Heart right ventricle (tissue), 16 donors: ENCODE data around the gene GTF3C2. TPM values are rescaled to one million over a fixed set of nuclear protein-coding genes. Genes with fewer than 3 reads are reported as not detected.

Experiments
- ATAC-seq, 8 donors: fragments of 200-7000 bp; cut with Tn5 transposase; one replicate each; pipeline ENCODE4 v1.9.1; 2020; ENCODE audit warnings: mild to moderate bottlenecking in 8 of 8, moderate library complexity in 8 of 8, moderate number of reproducible peaks in 1 of 8
- DNase-seq, 2 donors: peaks; one replicate each; pipeline ENCODE4 v3.0.0-alpha.2; 2020
- H3K27ac ChIP-seq, 10 donors: fragments of 200-600 bp; sonication (generic) in 2 of 10; one replicate each; pipeline versions ENCODE4 v1.5.0 to v1.8.0; 2020 to 2022; ENCODE audit warnings: mild to moderate bottlenecking in 3 of 10
- H3K27me3 ChIP-seq, 7 donors: fragments of 200-600 bp; one replicate each; pipeline ENCODE4 v1.8.0; 2021 to 2022; ENCODE audit warnings: mild to moderate bottlenecking in 2 of 7
- H3K36me3 ChIP-seq, 9 donors: fragments of 200-600 bp; sonication (generic) in 1 of 9; one replicate each; pipeline versions ENCODE4 v1.5.0 to v1.8.0; 2020 to 2022; ENCODE audit warnings: mild to moderate bottlenecking in 2 of 9
- H3K4me1 ChIP-seq, 9 donors: fragments of 200-600 bp; sonication (generic) in 1 of 9; one replicate each; pipeline versions ENCODE4 v1.5.0 to v1.8.0; 2020 to 2022; ENCODE audit warnings: mild to moderate bottlenecking in 4 of 9
- H3K4me3 ChIP-seq, 10 donors: fragments of 200-600 bp; sonication (generic) in 2 of 10; one replicate each; pipeline versions ENCODE4 v1.5.0 to v1.8.0; 2020 to 2022; ENCODE audit warnings: mild to moderate bottlenecking in 7 of 10, moderate library complexity in 2 of 10
- H3K9me3 ChIP-seq, 11 donors: fragments of 200-600 bp in 10 of 11; sonication (generic) in 2 of 11; one replicate each; pipeline versions ENCODE4 v1.5.0 to v1.8.0; 2013 to 2022; ENCODE audit warnings: mild to moderate bottlenecking in 2 of 11, control low read depth in 1 of 11, moderate library complexity in 1 of 11
- WGBS, 2 donors: extraction: QIAGEN DNeasy Blood & Tissue Kit; methylation state at CpG; one replicate each; pipeline ENCODE4 v1.1.7; 2013; ENCODE audit warnings: inconsistent platforms in 1 of 2; 5-methylcytosine and 5-hydroxymethylcytosine counted together
- intact Hi-C, 10 donors: fragments of 100-400 bp; cut with DNase I; formaldehyde crosslinking; loops; one replicate each; pipeline versions ENCODE4 v1.11.1 to v1.14.2; 2022
- polyA plus RNA-seq, 2 donors: library from polyadenylated mRNA; stranded (reverse); fragments of 200-250 nt; gene quantifications; one replicate each; pipeline ENCODE4 v1.2.3, GENCODE V29; 2013
- total RNA-seq, 10 donors: library from RNA; stranded (reverse); fragmentation: NEBNext Ultra II Directional in 3 of 10; extraction: Animal tissue kit (Norgen Biotek cat#: 25700) in 3 of 10; gene quantifications; one replicate each; pipeline versions ENCODE4 v1.2.1 to v1.2.4, GENCODE V29; 2021 to 2023
- TF ChIP-seq, protein P1 (sequence below), 9 donors: fragments of 200-600 bp; sonication (generic) in 2 of 9; IDR thresholded peaks; one replicate each; pipeline versions ENCODE4 v1.5.0 to v1.8.0; 2021 to 2022; ENCODE audit warnings: antibody characterized with exemption in 9 of 9, mild to moderate bottlenecking in 5 of 9, moderate library complexity in 1 of 9
- donor health status: Arrhythmogenic right ventricular cardiomyopathy.
- donor health status: ischemic (EF 13 %, LVEDD 7.1; RV severe dilation, severe dysfunction).
- donor health status: healthy with polysubstance abuse.
- donor health status: DM: no; HTN: yes; CAD: no.
- donor health status: DM: no; HTN: no; CAD: no.
- donor health status: ischemic (EF 25% LVEDD 6.9; RV normal size, moderate dysfunction).
- donor health status: ischemic (EF 25% LVEDD 5.7; RV mildly dilated, moderate dysfunction).
- donor health status: healthy.
- donor health status: DM: yes; HTN: yes; CAD: no.
- donor health status: Ischemic cardiomyopathy.
- donor health status: ischemic (EF 35%, LVEDD 5.7; RV mildly dilated, moderate dysfunction).
- donor health status: nonischemic (EF 11% LVEDD 7.7; RV severe dilation, severe dysfunction).
- donor health status: DM: yes; HTN: yes; CAD: no.
- donor health status: PGD.
- donor health status: ischemic (EF 29% LVEDD 5.4; RV normal size, mild dysfunction).
- donor health status: nonischemic (EF 23%, LVEDD 6.1; RV moderate dilation, normal function).

GTF3C2 gene
- total and polyA plus RNA-seq, 12 donors, result 17.6 to 30.3 (median 23.6) TPM

DNA sequence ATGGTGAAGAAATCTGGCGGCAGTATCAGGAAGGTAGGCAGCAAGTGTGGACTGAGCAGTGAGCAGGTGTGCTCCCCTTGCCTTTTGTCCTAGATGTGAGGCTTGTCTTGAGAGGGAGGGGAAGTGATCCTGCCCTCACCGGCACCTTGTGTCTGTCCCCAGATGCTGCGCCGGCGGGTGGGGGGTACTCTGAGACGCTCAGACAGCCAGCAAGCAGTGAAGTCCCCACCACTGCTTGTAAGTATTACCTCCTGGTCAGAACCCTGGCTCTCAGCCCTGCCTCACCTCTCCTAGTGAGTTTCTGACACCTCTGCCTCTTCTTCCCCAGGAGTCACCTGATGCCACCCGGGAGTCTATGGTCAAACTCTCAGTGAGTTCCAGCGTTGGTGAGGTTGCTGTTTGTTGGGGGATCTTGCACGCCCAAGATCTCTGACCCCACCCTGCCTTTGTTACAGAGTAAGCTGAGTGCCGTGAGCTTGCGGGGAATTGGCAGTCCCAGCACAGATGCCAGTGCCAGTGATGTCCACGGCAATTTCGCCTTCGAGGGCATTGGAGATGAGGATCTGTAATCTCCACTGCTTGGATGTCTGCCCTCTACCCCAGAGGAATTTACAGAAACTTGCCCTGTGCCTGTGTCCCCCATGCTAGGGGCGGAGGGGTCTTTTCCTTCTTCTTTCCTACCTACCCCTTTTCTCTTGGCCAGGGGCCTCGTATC, 19.7 kb upstream of the GTF3C2 start:
- H3K36me3 ChIP-seq, result peaks cover 0 to 73% (median 48%) of the 10 kb centered on the region in 9 donors
- H3K4me3 ChIP-seq, result no peak overlapping the region
- intact Hi-C loops, result loop anchor here in 1 of 10 donors (10.0 kb wide), 1 partner anchor 602 kb away; no protein-coding TSS in a partner anchor
- no peaks in the 10 kb centered on the region for H3K9me3 ChIP-seq
- DNase-seq (no peak), ATAC-seq (no peak)
- TF ChIP-seq, protein P1, sequence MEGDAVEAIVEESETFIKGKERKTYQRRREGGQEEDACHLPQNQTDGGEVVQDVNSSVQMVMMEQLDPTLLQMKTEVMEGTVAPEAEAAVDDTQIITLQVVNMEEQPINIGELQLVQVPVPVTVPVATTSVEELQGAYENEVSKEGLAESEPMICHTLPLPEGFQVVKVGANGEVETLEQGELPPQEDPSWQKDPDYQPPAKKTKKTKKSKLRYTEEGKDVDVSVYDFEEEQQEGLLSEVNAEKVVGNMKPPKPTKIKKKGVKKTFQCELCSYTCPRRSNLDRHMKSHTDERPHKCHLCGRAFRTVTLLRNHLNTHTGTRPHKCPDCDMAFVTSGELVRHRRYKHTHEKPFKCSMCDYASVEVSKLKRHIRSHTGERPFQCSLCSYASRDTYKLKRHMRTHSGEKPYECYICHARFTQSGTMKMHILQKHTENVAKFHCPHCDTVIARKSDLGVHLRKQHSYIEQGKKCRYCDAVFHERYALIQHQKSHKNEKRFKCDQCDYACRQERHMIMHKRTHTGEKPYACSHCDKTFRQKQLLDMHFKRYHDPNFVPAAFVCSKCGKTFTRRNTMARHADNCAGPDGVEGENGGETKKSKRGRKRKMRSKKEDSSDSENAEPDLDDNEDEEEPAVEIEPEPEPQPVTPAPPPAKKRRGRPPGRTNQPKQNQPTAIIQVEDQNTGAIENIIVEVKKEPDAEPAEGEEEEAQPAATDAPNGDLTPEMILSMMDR (IDR thresholded peaks at IDR 0.05), result no peak
- no peak overlapping the region for H3K27ac ChIP-seq
- WGBS, 2 donors, result 79 to 81% methylated on average over 16 of the region's 16 CpGs
- H3K4me1 ChIP-seq, result peaks cover 7 to 48% (median 30%) of the 10 kb centered on the region in 9 donors
- H3K27me3 ChIP-seq, result no peaks in the 10 kb centered on the region

DNA sequence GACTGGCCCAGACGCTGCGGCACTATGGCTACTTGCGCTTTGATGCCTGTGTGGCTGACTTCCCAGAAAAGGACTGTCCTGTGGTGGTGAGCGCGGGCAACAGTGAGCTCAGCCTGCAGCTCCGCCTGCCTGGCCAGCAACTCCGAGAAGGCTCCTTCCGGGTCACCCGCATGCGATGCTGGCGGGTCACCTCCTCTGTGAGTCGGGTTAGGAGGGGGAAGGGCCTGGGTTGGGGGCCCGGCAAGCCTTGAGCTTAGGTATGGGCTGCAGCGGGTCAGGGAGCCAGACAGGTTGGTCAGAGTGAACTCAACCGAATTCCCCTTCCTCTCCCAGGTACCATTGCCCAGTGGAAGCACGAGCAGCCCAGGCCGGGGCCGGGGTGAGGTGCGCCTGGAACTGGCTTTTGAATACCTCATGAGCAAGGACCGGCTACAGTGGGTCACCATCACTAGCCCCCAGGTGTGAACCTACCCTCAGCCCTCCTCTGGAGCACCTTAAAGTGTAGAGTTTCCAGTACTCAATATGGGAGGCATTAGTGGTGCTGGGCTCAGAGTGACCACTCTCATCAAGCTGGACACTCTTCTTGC, 19.0 kb upstream of the GTF3C2 start:
- DNase-seq, result no peak
- Histone ChIP-seq H3K36me3 (peaks cover 0 to 71% (median 48%) of the 10 kb centered on the region in 9 donors), H3K27me3 (no peaks in the 10 kb centered on the region), H3K4me1 (peaks cover 3 to 47% (median 31%) of the 10 kb centered on the region in 9 donors), H3K27ac (no peak overlapping the region), H3K9me3 (no peaks in the 10 kb centered on the region), H3K4me3 (no peak overlapping the region)
- TF ChIP-seq, protein P1 (IDR thresholded peaks at IDR 0.05), result no peak
- no peak for ATAC-seq
- 92 to 94% methylated on average over 20 of the region's 20 CpGs for WGBS, 2 donors
- intact Hi-C loops, result loop anchor here in 1 of 10 donors (10.0 kb wide), 1 partner anchor 601 kb away; no protein-coding TSS in a partner anchor

DNA sequence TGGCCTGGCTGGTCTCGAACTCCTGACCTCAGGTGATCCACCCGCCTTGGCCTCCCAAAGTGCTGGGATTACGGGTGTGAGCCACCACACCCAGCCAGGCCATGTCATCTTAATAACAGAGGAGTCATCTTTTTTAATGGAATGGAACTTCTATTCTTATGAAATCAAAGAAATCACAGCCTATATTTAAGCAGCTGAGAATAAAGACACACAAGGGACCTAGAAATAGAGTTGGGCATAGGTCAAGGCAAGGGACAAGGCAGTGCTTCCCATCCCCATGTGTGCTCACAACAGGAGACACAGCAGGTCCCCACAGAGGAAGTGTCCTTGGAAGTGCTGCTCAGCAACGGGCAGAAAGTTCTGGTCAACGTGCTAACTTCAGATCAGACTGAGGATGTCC, 17.0 kb upstream of the GTF3C2 start:
- no peak for DNase-seq
- H3K27me3 ChIP-seq, result no peaks in the 10 kb centered on the region
- H3K4me1 ChIP-seq, result peaks cover 7 to 42% (median 32%) of the 10 kb centered on the region in 9 donors
- intact Hi-C loops, result loop anchor here in 3 of 10 donors (5.0 to 10.0 kb wide), 3 partner anchors 51 to 599 kb away; partner anchors contain the start of genes MPV17 (in 2 of the 3) and NRBP1 (in 1 of the 3)
- H3K9me3 ChIP-seq, result no peaks in the 10 kb centered on the region
- no peak overlapping the region for H3K27ac ChIP-seq
- ATAC-seq, result no peak
- 82 to 89% methylated on average over 5 of the region's 5 CpGs for WGBS, 2 donors
- no peak overlapping the region for H3K4me3 ChIP-seq
- peaks cover 0 to 72% (median 50%) of the 10 kb centered on the region in 9 donors for H3K36me3 ChIP-seq
- TF ChIP-seq, protein P1 (IDR thresholded peaks at IDR 0.05), result no peak

DNA sequence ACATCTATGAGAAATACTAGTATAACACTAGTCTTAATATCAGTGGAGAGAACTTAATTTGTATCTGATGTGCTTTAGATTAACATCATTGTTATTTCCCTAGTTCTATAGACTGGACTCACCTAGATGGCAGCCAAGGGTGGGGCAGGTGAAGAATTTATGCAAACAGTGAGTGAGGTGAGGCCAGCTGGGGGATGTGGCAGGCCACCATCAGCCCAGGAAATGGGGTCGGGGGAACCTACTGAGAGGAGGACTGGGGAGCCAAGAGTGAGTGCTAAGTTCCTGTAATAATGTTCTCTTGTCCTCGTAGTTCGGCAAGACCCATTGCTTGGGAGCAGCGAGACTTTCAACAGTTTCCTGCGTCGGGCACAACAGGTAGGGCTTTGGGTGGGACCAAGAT, 16.4 kb upstream of the GTF3C2 start:
- TF ChIP-seq, protein P1 (IDR thresholded peaks at IDR 0.05), result no peak
- no peaks in the 10 kb centered on the region for H3K27me3 ChIP-seq
- intact Hi-C loops, result loop anchor here in 3 of 10 donors (5.0 to 10.0 kb wide), 3 partner anchors 51 to 598 kb away; partner anchors contain the start of genes MPV17 (in 2 of the 3) and NRBP1 (in 1 of the 3)
- ATAC-seq, result no peak
- H3K36me3 ChIP-seq, result peaks cover 0 to 72% (median 52%) of the 10 kb centered on the region in 9 donors
- H3K4me1 ChIP-seq, result peaks cover 7 to 39% (median 32%) of the 10 kb centered on the region in 9 donors
- WGBS, 2 donors, result 93 to 97% methylated on average over 6 of the region's 6 CpGs
- no peak overlapping the region for H3K4me3 ChIP-seq
- peak overlapping the region in 1 of 10 donors; percentile 28 for H3K27ac ChIP-seq
- no peak for DNase-seq
- no peaks in the 10 kb centered on the region for H3K9me3 ChIP-seq
